Right forelimb (tissue), 1 donor: ENCODE results near the gene TXK.

Experiments
- DNase-seq: peaks from one replicate; pipeline ENCODE4 v3.0.0-alpha.2; 2018

Gene TXK

DNA sequence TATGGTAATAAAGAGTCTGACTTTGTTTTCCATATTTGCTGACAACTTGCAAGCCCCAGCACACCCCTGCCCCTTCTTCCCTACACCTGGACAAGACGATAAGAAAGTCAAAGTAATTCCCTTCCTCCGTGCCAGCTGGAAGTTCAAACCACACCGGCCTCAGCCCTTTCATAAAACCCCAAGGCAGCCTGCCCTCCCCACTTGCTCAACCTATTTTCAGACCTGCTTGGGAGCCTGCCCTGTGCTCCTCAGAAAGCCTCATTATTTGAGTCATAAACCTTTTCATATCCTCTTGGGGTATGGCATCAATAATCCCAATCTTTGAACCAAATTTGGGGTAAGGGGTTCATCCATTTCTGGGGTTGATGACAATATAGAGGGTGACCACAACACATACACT, 88.0 kb downstream of the TXK start:
- DNase-seq, result no peak

DNA sequence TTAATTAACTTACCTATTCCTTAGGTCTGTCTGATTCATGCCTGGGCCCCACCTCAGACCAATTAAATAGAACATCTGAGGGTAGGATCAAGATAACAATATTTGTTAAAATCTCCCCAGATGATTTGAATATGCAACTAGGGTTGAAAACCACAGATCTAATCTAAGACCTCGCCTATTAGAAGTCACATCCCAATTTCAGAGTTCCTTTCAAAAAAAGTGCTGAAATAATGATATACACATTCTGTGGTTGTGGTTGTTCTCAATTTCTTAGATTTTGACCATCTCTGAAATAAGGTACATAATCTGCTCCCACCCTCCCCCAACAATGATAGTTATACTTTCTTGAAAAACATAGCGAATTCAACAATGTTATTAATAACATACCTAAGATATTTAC, 89.8 kb downstream of the TXK start:
- DNase-seq, result no peak

DNA sequence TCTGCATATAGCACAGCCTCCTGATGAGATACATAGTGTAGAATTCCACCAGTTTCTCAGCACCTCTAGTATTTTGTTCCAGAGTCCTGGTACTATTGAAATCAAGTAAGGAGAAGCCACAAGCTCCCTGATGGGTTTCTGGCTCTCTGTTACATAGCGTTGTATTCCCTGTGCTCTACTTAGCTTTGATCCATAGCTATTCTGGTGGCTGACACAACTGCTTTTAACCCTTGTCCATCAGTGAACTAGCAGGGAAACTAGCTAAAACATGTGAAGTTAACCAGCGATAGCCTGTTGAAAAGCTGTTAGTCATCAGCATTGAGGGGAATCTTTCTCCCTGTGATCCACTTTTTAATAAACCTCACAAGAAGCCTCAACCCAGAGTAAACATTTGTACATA, 90.5 kb downstream of the TXK start:
- no peak for DNase-seq

DNA sequence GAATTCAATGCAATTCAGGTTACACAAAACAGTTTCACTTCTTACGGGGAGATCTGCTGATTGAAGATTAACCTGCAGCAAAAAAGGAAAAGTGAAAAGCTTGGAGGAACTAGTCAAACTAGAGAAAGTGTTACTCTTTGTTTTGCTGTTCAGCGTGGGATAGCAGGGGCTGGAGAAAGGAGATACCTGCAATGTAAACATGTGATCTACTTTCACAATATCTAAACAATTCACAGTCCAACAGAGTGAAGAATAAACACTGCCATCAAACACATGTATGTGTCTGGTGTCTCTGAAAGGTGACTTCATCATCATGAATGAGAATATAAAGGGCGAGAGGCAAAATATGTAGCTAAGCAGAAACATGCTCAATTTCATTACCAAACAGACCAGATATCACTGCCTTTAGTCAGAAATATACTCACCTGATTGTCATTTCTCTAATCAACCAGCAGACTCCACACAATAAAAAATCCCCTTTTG, 91.0 kb downstream of the TXK start:
- no peak for DNase-seq

DNA sequence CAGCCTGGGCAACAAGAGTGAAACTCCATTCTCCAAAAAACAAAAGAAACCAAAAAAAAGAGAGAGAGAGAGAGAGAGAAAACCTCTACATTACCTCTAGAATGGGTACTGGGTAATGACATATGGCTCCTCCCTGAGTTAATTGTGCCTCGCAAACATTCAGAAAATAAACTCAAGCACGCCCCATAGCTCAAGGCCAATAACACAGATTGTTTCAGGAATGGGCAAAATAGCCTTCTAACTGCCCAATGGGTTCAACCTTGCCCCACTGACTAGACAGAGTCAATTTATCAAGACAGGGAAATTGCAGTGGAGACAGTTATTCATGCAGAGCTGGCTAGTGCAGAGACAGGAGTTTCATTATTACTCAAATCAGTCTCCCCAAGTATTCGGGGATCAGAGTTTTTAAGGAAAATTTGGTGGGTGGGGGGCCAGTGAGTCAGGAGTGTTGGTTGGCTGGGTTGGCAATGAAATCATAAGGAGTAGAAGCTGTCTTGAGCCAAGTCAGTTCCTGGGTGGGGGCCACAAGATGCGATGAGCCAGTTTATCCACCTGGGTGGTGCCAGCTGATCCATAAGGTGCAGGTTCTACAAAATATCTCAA, 92.4 kb downstream of the TXK start:
- DNase-seq, result no peak

DNA sequence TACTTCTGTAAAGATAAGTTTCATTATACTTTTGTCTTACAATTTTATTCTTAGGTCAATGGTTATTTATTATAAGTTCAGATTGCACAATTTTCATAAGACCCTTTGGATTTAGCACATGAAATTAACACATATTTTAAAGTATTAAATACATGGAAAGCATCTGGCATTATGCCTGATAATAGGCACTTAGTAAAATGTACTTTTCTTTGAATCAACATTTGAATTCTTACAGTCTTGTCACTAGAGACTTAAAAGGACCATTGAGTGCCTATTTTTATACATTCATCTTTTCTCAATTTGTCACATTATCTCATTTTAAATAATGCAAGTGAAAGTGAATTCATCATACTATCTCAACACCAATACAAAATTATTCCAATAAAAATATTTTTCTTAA, 94.5 kb downstream of the TXK start:
- no peak for DNase-seq

DNA sequence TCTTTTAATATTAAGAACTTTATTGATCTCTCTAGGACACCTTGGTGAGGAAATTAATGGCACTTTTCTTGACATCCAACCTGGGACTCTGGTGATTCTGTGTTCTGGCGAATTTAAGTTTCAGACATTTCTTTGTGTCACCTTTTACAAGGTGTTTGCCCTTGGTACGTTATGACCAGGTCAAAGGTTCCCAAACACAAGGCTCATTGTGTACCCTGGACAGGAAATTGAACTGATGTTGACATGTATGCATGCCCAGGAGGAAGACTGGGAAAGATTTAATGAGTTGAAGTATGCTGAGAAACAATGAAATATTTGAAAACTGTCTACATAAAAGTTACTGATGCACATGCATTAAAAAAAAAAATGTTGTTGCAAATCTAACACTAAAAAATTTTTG, 95.4 kb downstream of the TXK start:
- no peak for DNase-seq

DNA sequence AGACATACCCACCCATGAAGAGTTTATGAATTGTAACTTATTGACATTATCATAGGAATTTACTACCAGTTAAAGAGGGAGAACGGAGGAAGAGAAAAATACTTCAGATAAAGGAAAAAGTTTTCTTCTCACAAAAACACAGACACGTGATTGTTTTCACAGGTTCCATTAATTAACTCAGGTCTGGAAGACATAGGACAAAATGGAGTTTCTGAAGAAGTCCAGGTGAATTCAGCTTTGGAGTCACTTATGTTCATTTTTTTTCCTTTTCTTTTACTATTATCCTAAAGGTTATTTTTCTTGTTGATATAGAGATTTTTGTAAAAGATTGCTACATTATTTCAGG, 97.0 kb downstream of the TXK start:
- DNase-seq, result no peak

DNA sequence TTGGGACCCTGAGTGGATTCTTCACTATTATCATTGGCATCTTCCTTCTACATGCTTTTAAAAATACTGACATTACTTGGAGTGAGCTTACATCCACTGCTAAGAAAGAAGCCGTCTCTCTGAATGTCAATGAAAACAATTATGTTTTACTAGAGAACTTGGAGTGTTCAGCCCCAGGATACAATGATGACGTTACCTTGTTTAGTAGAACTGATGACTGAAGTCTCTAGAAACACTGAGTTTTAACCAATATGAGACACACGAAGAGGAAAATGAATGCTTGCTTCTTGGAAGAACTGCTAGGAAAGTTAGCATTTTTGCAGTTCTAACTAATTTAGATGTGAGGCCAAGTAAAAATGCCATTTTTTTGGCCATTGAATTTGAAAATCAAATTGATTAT, 98.1 kb downstream of the TXK start:
- DNase-seq, result no peak

DNA sequence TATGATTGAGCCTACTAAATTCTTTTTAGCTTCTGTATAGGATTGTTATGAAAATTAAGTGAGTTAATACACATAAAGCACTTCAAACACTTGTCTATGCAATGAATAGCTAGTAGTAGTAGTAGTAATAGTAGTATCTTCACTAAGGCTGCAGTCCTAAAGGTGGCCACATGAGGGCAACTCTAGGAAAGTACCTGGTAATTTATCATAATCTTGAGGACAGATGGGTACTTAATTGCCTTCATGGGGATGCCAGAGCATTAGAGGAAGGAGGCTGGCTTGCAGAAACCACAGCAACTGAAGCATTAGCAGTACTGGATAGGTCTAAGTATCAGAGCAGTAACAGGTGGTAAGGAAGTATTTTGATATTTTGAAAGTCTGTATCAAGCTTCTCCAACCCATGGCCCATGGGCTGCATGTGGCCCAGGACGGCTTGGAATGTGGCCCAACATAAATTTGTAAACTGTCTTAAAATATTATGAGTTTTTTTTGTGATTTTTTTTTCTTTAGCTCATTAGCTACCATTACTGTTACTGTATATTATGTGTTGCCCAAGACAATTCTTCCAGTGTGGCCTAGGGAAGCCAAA, 100.1 kb downstream of the TXK start:
- DNase-seq, result no peak

DNA sequence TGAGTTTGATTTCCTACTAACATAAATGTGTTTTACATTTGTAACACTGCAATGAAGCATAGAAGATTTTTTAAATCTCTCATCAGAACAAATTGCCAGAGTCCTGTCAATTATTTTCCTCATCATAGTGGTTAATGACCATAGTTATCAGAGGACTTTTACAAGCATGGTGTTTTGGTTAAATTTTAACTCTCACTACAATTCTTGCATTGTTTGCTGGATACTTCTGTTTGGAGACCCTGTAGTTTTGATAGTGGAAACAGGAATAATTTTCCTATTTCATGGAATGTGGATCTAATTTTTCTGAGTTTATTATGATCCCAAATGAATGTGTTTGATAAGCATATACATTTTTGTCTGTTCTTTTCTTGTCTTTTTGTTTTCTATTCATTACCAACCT, 100.6 kb downstream of the TXK start:
- DNase-seq, result no peak

DNA sequence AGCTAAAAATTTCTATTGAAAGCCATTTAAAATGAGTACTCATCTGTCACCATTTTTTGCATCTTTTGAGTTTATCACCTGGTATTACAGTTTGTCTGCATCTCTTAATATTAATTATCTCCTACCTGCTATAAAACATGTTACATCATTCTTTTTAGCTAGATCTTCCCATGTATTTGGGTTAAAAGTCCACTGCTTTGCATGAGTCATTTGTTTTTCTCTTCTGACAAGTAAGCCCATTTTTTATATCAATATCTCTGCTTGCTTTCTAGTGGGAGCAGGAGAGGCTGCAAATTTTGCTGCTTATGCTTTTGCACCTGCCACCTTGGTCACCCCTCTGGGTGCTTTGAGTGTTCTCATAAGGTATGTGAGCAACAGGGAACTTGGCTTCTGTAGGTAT, 101.3 kb downstream of the TXK start:
- no peak for DNase-seq

DNA sequence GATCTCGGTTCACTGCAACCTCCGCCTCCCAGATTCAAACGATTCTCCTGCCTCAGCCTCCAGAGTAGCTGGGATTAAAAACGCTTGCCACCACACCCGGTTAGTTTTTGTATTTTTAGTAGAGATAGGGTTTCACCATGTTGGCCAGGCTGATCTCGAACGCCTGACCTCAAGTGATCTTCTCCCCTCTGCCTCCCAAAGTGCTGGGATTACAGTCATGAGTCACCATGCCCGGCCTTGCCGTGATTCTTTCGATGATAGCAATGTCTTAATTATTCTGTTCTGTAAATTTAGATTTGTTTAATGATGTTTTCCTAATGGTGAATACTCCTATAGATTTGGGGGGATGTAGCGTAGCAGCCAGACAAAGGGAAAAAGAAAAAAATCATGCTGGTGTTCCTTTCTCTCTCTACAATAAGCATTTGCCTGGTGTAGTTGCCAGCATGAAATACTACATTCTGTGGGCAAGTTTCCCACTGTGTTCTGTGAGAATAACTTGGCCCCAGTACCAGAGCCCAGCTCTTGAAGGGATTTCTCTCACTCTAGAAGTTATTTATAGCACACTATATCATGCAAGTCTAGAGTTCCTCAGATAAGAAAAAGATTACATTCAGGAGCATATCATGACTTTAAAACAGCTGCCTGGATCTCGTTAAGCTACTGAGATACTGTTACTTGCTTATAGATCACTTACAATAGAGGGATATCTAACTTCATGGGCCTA, 102.1 kb downstream of the TXK start:
- no peak for DNase-seq

DNA sequence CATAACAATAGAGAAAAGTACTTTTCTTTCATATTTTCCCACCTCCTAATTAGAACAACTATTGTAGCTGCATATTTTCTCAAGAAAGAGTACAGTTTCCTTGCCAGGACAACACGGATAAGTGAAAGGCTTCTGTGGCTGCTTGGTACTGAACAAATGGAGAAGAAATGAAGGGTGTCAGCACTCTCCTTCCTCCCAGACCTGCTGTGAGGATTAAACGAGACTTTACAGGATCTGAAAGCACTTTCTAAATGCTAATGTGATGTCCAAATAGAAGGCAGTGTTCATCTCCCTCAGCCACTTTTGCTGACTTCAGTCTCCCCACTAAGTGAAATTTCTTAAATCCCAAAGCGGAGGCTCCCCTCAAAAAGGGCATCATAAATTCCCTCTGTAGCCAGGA, 103.6 kb downstream of the TXK start:
- no peak for DNase-seq

DNA sequence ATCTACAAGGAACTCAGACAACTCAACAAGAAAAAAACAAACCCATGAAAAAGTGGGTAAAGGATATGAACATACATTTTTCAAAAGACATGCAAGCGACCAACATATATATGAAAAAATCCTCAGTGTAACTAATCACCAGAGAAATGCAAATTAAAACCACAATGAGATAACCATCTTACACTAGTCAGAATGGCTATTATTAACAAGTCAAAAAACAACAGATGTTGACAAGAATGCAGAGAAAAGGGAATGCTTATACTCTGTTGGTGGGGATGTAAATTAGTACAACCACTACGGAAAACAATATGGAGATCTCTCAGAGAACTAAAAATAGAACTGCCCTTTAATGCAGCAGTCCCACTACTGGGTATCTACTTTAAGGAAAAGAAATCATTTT, 105.4 kb downstream of the TXK start:
- DNase-seq, result no peak

DNA sequence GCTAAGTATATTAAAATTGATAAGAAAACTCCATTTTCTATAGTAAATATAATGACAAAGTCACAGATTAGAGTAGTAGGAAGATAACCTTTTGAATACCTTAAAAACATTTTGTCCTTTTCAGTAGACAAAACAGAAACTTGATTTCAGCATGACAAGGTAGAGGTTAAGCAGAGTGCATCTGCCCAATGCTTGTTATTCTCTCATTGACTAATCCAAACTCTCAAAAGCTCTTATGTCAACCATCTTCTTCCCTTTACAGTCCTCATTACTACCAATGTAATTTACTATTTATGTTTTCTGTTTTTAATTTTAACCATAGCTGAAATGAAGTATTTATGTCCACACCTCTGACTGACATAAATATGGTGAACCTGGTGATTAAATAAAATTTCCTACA, 106.4 kb downstream of the TXK start:
- DNase-seq, result no peak

DNA sequence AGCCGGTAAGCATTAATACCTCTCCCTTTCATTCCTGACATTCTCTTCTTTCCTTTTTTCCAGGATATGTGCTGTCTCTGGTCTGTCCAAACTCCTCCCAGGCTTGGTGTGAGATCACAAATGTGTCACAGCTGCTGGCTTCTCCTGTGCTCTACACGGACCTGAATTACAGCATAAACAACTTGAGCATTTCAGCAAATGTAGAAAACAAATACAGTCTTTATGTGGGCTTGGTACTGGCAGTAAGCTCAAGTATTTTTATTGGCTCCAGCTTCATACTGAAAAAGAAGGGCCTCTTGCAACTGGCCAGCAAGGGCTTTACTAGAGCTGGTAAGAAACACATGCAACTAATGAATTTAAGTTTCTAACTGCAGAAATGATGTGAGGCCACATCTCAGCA, 109.0 kb downstream of the TXK start:
- no peak for DNase-seq

DNA sequence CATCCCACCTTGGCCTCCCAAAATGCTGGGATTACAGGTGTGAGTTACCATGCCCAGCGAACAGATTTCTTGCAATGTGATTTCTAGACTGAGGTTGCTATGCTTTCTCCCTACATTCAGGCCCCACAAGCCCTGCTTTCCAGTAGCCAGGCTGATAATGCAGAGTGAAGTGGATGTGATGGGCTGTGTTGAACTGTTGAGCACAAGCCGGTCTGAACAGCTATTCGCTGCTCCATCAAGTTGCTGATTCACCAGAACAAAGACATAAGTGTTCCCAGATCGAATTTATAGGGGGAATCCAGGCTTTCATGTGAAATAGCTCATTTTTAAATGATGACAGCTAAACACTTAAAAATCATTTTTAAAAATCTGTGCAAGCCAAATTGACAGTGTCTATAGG, 109.5 kb downstream of the TXK start:
- no peak for DNase-seq

DNA sequence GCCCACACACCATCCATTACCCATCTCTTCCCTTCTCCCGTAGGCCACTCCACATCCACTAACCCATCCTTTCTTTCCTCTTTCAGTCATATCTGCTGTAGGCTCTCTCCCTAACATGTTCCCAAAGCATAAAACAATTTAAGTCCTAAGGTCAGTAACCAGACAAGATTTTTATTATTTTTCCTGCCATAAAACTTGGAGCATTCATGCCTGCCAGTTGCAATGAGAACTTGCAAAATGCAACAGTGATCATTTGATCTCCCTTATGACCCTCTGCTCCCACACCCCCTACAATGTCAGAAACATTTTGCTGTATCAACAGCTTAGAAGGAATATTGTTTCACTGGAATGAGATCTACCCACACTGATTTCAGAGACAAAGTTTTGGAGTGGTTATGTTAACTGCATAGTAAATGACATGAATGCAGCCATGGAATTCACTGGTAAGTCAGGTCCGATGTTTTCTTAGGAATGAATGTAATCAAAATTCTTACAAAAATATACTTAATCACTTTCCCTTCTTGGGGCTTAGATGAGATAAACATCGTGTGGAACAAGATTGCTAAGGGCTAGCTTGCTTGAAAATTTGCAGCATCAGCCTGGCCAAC, 111.8 kb downstream of the TXK start:
- DNase-seq, result no peak

DNA sequence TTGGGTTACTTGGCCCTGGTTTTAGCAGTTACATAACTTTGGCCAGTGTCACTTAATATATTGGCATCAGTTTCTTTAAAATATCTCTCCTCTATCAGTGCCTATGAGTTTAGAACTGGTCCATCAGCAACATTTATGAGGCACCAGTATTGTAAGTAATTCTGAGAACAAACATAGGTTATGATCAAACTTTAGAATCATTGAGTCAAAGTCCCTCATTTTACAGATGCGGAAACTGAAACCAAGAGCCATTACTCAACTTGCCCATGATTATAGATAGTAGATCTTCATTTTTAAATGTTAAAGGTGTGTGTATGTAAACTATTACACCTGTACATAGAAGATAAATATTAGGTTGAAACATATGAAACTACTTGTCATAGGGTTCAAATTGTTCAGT, 113.0 kb downstream of the TXK start:
- DNase-seq, result no peak

DNA sequence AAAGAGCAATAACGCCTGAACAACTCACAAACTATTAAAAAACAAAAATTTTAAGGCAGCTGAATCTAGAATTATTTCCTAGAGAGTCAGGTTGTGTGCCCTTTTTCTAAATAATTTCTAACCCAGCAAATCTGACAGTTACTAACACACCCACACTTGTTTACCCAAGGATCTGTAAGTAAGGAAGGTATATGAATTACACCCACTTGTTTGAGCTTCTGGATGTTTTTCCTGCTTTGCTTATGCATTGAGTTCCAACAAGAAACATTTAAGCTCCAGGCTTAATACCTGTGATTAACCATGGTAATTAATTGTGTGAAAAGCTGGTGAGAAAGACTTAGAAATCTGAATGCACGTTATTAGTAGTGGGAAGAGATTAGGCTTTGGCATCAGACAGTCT, 115.9 kb downstream of the TXK start:
- DNase-seq, result no peak

DNA sequence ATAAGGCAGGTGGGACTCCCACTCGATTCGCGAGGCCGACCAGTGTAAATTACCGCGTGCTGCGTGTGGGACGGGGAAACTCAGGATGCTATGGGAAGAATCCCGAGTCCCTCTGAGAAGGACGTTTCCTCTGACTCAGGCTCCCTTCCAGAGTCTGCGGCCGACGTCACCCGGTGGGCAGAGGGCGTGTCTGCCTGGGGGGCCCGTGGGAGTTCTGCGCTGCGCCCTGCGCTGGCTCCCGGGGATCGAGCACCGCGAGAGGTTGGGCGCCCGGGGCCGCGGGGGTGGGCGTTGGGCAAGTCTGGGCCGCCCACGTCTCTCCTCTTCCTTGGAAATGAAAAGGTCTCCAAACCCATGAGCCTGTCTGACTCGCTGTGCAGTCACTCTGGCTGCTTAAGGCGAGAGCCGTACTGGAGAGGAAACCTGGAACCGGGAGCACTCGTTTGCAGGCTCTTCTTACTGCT, 116.9 kb downstream of the TXK start:
- DNase-seq, result peak; percentile 60
